PFSK-1 (cell line): Measurements from ENCODE around the gene ILDR2.

ENCODE experiments used
- FOXP2 ChIP-seq: optimal IDR thresholded peaks from 2 replicates; pipeline ENCODE3; 2011; ENCODE audit warnings: borderline replicate concordance, control low read depth, inconsistent platforms; ENCODE audit not compliant: insufficient read depth; ENCODE audit errors: extremely low read length, extremely low read depth
- POLR2AphosphoS5 ChIP-seq: IDR thresholded peaks from 2 replicates; pipeline ENCODE4 v1.6.1; 2012; ENCODE audit warnings: low read depth, mild to moderate bottlenecking, control low read depth, low read length, moderate library complexity
- SIN3A ChIP-seq: IDR thresholded peaks from 2 replicates; pipeline ENCODE4 v1.6.1; 2012; ENCODE audit warnings: mild to moderate bottlenecking, low read length, moderate library complexity, borderline replicate concordance; ENCODE audit not compliant: insufficient read depth
- TAF1 ChIP-seq: IDR thresholded peaks from 2 replicates; pipeline ENCODE4 v1.6.1; 2012; ENCODE audit warnings: low read length, control low read depth, borderline replicate concordance; ENCODE audit not compliant: insufficient read depth
- TF ChIP-seq, protein P1 (sequence below), 2 experiments: IDR thresholded peaks; 2 replicates each; pipeline versions ENCODE4 v1.6.1 to v1.8.0; 2011 to 2012; ENCODE audit warnings: low read depth in 2 of 2, low read length in 2 of 2, control low read depth in 1 of 2, inconsistent platforms in 1 of 2, mild to moderate bottlenecking in 1 of 2, moderate library complexity in 1 of 2; ENCODE audit not compliant: insufficient read depth in 1 of 2

The ILDR2 gene

DNA sequence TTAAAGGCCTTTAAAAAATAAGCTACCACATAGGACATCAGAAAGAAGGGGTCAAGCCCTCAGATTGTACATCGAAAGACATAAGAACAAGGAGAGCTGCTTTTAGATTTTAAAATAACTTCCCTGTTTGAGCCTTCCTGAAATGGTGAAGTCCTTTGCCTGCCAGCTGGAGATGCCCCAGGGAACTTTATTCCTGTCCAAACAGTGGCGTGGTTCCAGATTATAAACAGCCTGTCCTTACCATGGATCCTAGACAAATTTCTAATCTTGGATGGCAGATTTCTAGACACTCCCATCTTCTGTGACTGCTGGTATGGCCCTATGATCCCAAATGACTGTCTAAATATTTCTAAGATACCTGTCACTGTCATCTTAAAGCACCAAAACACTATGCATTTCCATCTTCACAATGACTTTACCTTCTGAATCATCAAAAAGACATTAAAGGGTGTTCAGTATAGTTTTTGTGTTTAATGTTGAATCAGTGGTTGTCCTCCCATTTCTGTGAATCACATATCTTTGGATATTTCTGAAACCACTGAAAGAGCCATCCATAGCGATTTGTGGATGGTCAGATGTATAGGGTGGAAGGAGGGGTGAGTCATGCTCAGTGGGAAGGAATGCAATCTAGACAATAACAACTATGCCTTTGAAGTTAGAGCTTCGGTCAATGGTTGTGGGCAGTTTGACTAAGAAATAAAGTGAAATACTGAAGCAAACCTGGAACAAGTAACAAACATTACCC, 23.2 kb downstream of the ILDR2 start:
- TF ChIP-seq, protein P1, sequence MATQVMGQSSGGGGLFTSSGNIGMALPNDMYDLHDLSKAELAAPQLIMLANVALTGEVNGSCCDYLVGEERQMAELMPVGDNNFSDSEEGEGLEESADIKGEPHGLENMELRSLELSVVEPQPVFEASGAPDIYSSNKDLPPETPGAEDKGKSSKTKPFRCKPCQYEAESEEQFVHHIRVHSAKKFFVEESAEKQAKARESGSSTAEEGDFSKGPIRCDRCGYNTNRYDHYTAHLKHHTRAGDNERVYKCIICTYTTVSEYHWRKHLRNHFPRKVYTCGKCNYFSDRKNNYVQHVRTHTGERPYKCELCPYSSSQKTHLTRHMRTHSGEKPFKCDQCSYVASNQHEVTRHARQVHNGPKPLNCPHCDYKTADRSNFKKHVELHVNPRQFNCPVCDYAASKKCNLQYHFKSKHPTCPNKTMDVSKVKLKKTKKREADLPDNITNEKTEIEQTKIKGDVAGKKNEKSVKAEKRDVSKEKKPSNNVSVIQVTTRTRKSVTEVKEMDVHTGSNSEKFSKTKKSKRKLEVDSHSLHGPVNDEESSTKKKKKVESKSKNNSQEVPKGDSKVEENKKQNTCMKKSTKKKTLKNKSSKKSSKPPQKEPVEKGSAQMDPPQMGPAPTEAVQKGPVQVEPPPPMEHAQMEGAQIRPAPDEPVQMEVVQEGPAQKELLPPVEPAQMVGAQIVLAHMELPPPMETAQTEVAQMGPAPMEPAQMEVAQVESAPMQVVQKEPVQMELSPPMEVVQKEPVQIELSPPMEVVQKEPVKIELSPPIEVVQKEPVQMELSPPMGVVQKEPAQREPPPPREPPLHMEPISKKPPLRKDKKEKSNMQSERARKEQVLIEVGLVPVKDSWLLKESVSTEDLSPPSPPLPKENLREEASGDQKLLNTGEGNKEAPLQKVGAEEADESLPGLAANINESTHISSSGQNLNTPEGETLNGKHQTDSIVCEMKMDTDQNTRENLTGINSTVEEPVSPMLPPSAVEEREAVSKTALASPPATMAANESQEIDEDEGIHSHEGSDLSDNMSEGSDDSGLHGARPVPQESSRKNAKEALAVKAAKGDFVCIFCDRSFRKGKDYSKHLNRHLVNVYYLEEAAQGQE (IDR thresholded peaks at IDR 0.05; ENCODE audit: insufficient read depth in 1 of 2, low read depth in 2 of 2, low read length in 2 of 2): no peak
- no peak for TF ChIP-seq SIN3A
- TF ChIP-seq FOXP2: no peak
- no peak for TF ChIP-seq POLR2AphosphoS5
- no peak for TF ChIP-seq TAF1

DNA sequence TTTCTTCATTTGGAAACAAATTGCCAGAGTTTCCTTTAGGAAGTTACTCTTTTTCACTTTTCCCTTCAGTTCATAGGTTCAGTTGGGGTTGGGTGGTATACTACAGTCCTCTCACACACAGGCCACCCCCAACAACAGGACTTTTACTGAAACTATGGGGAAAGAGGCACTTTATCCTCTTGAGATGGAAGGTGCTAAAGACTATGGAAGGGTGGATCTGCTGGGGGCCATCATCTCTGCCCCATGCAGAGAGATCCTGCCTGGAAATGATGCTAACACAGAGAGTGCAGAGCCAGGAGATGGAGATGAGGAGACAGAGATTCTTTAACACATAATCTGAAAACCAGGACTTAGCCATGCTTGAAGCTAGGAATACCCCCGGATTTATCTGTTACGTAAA, 24.3 kb downstream of the ILDR2 start:
- TF ChIP-seq POLR2AphosphoS5: no peak
- no peak for TF ChIP-seq FOXP2
- TF ChIP-seq SIN3A: no peak
- TF ChIP-seq TAF1: no peak
- TF ChIP-seq, protein P1 (IDR thresholded peaks at IDR 0.05; ENCODE audit: insufficient read depth in 1 of 2, low read depth in 2 of 2, low read length in 2 of 2): no peak

DNA sequence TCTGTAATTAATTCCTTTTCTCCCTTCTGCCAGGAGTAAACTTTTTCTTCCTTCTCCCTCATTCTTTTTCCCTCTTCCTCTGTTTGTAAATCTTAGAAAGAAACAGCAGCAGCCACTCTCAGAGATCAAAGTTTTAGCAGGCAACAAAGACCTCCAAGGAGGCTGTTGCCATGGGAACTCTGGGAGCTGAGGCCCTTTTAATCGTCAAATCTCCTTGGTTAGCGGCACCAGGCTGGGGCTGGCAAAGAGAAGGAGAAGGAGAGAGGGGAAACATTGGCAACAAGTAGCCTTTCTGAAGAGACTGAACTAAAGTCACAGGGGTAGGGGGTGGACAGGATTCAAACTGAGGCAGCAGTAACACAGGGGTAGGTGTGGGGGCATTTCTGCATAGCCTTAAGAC, 25.2 kb downstream of the ILDR2 start:
- no peak for TF ChIP-seq POLR2AphosphoS5
- TF ChIP-seq, protein P1 (IDR thresholded peaks at IDR 0.05; ENCODE audit: insufficient read depth in 1 of 2, low read depth in 2 of 2, low read length in 2 of 2): no peak
- TF ChIP-seq SIN3A: no peak
- TF ChIP-seq TAF1: no peak
- TF ChIP-seq FOXP2: no peak

DNA sequence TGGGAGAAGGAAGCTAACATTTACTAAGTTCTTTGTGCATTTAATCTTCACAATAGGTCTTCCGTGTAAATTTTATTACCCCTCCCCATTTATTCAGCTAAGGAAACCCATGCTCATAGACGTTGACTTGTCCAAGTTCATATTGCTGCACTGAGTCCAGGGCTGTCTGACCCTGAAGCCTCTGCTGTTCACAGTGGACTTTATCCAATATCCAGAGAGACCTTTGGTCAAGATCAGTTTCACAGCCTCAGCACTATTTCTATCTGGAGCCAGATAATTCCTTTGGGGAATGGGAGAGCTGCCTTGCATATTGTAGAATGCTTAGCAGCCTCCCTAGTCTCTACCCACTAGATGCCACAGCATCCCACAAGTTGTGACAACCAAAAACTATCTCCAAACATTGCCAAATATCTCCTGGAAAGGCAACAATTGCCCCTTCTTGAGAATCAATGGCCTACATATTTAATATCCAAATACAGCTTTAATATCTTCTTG, 26.4 kb downstream of the ILDR2 start:
- TF ChIP-seq FOXP2: no peak
- TF ChIP-seq SIN3A: no peak
- TF ChIP-seq, protein P1 (IDR thresholded peaks at IDR 0.05; ENCODE audit: insufficient read depth in 1 of 2, low read depth in 2 of 2, low read length in 2 of 2): no peak
- no peak for TF ChIP-seq TAF1
- no peak for TF ChIP-seq POLR2AphosphoS5
